ENCODE measurements around the gene POLD4.

The POLD4 gene

DNA sequence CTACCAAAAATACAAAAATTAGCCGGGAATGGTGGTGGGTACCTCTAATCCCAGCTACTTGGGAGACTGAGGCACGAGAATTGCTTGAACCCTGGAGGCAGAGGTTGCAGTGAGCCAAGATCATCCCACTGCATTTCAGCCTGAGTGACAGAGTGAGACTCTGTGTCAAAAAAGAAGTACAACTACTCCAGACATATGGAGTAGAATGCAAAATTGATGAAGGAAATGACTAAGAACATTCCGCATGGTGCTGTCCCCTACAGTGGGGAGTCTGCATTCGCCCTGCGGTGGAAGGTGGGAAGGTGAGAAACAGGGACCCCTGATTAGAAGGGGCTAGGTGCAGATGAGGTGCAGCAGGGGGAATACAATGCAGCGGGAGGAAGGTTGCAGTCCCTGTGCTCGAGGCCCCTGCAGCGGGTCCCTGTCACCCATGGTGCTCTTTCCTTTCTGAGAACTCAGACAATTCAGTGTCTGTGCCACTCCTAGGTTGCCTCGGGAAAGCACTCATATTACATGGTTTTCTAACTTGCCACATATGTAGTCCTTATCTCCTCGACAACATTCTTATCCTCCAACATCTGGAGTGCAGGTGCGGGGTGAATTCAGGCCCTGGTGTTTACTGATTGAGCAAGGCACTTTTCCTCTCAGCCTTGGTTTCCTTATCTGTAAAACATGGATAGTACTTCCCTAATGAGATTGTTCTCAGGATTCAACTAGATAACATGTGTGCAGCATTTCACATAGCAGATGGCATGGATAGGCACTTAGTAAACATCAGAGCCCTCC lies 5.2 kb downstream of the POLD4 start:
- TF ChIP-seq POLR2AphosphoS5 (IDR thresholded peaks at IDR 0.05; ENCODE audit: low read depth, low read length), result no peak
- no peak for TF ChIP-seq FOXP2 (optimal IDR thresholded peaks at IDR 0.05; ENCODE audit: borderline replicate concordance, extremely low read depth, extremely low read length, insufficient read depth)
- TF ChIP-seq SIN3A (IDR thresholded peaks at IDR 0.05; ENCODE audit: borderline replicate concordance, insufficient read depth, low read length), result no peak
- no peak for TF ChIP-seq TAF1 (IDR thresholded peaks at IDR 0.05; ENCODE audit: borderline replicate concordance, insufficient read depth, low read length)
- TF ChIP-seq, protein P1, sequence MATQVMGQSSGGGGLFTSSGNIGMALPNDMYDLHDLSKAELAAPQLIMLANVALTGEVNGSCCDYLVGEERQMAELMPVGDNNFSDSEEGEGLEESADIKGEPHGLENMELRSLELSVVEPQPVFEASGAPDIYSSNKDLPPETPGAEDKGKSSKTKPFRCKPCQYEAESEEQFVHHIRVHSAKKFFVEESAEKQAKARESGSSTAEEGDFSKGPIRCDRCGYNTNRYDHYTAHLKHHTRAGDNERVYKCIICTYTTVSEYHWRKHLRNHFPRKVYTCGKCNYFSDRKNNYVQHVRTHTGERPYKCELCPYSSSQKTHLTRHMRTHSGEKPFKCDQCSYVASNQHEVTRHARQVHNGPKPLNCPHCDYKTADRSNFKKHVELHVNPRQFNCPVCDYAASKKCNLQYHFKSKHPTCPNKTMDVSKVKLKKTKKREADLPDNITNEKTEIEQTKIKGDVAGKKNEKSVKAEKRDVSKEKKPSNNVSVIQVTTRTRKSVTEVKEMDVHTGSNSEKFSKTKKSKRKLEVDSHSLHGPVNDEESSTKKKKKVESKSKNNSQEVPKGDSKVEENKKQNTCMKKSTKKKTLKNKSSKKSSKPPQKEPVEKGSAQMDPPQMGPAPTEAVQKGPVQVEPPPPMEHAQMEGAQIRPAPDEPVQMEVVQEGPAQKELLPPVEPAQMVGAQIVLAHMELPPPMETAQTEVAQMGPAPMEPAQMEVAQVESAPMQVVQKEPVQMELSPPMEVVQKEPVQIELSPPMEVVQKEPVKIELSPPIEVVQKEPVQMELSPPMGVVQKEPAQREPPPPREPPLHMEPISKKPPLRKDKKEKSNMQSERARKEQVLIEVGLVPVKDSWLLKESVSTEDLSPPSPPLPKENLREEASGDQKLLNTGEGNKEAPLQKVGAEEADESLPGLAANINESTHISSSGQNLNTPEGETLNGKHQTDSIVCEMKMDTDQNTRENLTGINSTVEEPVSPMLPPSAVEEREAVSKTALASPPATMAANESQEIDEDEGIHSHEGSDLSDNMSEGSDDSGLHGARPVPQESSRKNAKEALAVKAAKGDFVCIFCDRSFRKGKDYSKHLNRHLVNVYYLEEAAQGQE (IDR thresholded peaks at IDR 0.05; ENCODE audit: insufficient read depth in 1 of 2, low read depth in 2 of 2, low read length in 2 of 2), result no peak

DNA sequence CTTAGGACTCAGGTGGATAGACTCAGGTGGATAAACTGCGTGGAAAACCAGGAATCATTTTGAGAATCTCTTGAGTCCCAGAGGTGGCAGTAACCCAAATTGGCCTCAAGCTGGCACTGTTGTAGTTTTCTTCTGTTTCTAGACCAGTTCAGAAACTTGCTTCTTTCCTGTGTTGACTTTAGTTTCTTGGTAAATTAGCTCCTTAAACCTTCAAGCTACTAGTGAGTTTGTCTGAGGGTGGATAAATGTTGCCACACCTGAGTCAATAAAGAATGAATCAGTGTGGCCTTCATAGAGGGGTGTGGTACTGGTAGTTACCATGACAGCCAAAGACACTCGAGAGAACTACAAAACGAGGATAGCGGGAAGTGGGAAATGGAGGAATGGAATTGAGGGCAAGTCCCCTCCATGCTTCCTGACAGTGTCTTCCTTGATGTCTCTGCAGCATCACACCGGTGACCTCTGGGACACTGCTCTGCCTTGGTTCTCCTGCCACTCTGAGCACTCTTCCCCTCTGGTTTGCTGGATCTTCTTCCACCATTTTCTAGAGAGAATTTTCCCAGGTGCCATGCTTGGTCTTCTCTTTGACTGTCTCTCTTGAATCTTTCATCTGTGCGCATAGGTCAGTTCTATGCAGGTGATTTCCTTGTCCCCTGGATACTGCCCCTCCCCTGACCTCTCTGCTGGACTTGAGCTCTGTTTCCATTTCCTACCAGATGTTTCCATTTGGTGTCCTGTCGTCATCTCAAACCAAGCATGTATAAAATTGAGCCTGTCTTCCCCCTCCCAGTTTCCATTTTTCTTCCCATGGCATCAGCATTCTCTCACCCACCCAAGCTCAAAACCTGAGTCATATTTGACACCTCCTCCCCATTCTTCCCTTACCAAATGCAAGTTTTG lies 7.2 kb downstream of the POLD4 start:
- no peak for TF ChIP-seq FOXP2 (optimal IDR thresholded peaks at IDR 0.05; ENCODE audit: borderline replicate concordance, extremely low read depth, extremely low read length, insufficient read depth)
- TF ChIP-seq SIN3A (IDR thresholded peaks at IDR 0.05; ENCODE audit: borderline replicate concordance, insufficient read depth, low read length), result no peak
- no peak for TF ChIP-seq POLR2AphosphoS5 (IDR thresholded peaks at IDR 0.05; ENCODE audit: low read depth, low read length)
- no peak for TF ChIP-seq TAF1 (IDR thresholded peaks at IDR 0.05; ENCODE audit: borderline replicate concordance, insufficient read depth, low read length)
- TF ChIP-seq, protein P1 (IDR thresholded peaks at IDR 0.05; ENCODE audit: insufficient read depth in 1 of 2, low read depth in 2 of 2, low read length in 2 of 2), result no peak

DNA sequence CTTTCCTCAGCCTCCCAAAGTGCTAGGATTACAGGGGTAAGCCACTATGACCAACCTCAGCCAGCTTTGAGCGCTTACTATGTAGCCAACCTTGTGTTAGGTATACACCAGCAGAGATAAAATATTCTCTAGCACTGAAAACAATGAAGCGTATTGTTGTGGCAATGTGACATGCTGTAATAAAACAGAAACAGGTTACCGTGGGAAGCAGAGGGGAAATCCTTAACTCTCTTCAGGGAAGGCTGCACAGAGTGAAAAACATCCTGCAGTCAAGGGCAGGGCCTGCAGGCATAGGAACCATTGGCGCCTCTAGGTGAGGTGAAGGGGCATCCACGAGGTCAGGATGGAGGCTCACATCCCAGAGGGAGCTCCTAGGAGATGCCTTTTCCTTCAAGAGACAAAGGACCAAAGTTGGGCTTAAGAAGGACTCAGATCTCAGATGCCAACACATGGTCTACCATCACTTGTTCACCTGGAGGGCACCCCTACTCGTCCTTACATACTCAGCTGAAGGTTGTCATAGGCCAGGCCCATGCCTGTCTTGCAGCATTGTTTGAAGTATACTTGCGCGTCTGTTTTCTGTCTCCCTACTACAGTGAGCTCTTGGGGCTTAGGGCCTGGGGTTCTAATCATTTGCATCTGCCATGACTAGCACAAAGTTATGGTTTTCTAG lies 8.0 kb downstream of the POLD4 start:
- no peak for TF ChIP-seq POLR2AphosphoS5 (IDR thresholded peaks at IDR 0.05; ENCODE audit: low read depth, low read length)
- TF ChIP-seq TAF1 (IDR thresholded peaks at IDR 0.05; ENCODE audit: borderline replicate concordance, insufficient read depth, low read length), result no peak
- no peak for TF ChIP-seq FOXP2 (optimal IDR thresholded peaks at IDR 0.05; ENCODE audit: borderline replicate concordance, extremely low read depth, extremely low read length, insufficient read depth)
- no peak for TF ChIP-seq SIN3A (IDR thresholded peaks at IDR 0.05; ENCODE audit: borderline replicate concordance, insufficient read depth, low read length)
- TF ChIP-seq, protein P1 (IDR thresholded peaks at IDR 0.05; ENCODE audit: insufficient read depth in 1 of 2, low read depth in 2 of 2, low read length in 2 of 2), result no peak

DNA sequence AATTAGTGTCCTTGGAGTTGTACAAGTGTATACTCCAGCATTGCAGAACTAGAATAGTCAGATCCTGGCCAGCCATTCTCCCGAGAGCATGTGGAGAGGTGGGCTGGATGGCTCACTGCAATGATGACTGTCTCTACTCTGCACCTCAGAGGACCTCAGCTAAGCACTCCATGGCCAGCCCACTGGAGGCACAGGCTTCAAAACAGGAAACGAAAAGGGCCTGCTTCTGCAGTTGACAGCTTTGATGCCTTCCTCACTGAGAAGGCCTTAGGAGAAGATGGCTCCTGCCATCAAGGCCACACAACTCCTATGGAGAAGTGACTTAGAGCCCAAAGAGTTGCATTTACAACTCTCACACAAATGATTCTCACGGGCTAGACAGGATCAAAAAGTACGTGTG lies 9.1 kb downstream of the POLD4 start:
- TF ChIP-seq FOXP2 (optimal IDR thresholded peaks at IDR 0.05; ENCODE audit: borderline replicate concordance, extremely low read depth, extremely low read length, insufficient read depth) (no peak), TAF1 (IDR thresholded peaks at IDR 0.05; ENCODE audit: borderline replicate concordance, insufficient read depth, low read length) (no peak), SIN3A (IDR thresholded peaks at IDR 0.05; ENCODE audit: borderline replicate concordance, insufficient read depth, low read length) (no peak), POLR2AphosphoS5 (IDR thresholded peaks at IDR 0.05; ENCODE audit: low read depth, low read length) (no peak)
- TF ChIP-seq, protein P1 (IDR thresholded peaks at IDR 0.05; ENCODE audit: insufficient read depth in 1 of 2, low read depth in 2 of 2, low read length in 2 of 2), result no peak
